Right lobe of liver (tissue), 4 donors: ENCODE data around the gene CACFD1.

ENCODE experiments used
- CTCF ChIP-seq, 4 donors: fragments of 200-600 bp in 3 of 4; fragments of 450-650 bp in 1 of 4; IDR thresholded peaks; one replicate each; pipeline versions ENCODE4 v1.5.1 to v1.8.0; 2016 to 2022; ENCODE audit warnings: antibody characterized with exemption in 4 of 4, mild to moderate bottlenecking in 2 of 4
- POLR2A ChIP-seq: fragments of 450-650 bp; IDR thresholded peaks from one replicate; pipeline ENCODE4 v1.6.1; 2017; ENCODE audit warnings: antibody characterized with exemption, mild to moderate bottlenecking
- donor health status: DM: no; HTN: no; CAD: no.
- donor health status: DM: no; HTN: no; CAD: no.
- donor health status: DM: no; HTN: yes; CAD: no.

- TF ChIP-seq POLR2A (peak; percentile 51), CTCF (IDR thresholded peaks at IDR 0.05) (no peak)
These were observed 42.0 kb upstream of the CACFD1 start, which contains the start of gene REXO4 for GRCh38 chr9:133417541-133418461.
